ENCODE measurements around the gene FOXC2.

FOXC2 gene

DNA sequence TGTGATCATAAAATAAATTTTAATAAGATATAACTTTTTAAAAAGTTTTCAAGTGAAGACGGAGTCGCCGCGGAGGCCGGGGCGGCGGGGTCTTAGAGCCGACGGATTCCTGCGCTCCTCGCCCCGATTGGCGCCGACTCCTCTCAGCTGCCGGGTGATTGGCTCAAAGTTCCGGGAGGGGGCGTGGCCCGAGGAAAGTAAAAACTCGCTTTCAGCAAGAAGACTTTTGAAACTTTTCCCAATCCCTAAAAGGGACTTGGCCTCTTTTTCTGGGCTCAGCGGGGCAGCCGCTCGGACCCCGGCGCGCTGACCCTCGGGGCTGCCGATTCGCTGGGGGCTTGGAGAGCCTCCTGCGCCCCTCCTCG, at the start of gene FOXC2:
Gene FOXC2, plus strand, starts transcription at position 229 of the 365 bp plus-strand sequence. CDS start 507 bp downstream, outside the sequence.
- peak; percentile 94 for DNase-seq

DNA sequence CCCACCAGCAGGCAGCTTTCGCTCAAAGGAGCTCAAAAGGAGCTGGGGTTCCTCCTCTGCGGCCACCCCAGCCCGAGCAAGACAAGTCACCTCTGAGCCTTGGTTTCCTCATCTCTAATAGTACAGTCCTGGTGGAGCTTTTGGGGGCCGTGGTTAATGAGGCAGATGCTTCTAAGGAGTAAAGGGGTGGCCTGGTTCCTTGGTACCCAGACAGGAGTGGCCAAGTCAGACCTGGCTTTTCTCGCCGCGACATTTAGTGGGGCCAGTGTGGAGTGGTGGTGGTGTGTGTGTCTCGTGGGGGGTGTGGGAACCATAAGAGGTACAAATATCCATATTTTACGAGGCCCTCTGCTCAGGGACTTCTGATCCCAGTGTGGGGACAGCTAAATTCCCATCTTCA, 49.6 kb upstream of the FOXC2 start:
- no peak for DNase-seq

DNA sequence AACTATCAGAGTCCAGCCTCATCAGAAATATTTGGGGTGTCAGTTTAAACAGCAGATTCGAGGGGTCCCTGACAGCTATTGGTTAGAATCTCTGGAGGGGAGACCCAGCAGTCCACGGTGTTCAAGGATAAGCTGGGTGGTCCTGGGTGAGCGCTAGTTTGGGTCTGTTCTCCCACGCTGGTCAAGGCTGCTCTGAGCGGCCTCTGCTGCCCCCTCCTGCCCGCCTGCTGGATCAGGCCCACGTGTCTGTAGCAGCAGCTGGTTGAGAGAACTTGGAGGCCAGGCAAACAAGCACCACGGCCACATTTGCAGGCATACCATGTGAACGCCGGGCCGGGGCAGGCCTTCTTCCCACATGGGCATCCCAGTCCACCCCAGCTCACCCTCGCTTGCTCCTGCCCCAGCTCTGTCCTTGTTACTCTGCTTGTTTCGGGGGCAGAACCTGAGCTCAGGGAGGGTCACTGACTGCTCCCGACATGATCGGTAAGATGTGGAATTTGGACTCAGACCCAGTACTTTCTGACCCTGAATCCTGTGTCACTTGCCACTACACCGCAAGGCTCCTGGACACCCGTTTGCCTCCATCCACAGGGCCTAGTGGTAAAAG, 48.9 kb upstream of the FOXC2 start:
- DNase-seq, result peak; percentile 84

DNA sequence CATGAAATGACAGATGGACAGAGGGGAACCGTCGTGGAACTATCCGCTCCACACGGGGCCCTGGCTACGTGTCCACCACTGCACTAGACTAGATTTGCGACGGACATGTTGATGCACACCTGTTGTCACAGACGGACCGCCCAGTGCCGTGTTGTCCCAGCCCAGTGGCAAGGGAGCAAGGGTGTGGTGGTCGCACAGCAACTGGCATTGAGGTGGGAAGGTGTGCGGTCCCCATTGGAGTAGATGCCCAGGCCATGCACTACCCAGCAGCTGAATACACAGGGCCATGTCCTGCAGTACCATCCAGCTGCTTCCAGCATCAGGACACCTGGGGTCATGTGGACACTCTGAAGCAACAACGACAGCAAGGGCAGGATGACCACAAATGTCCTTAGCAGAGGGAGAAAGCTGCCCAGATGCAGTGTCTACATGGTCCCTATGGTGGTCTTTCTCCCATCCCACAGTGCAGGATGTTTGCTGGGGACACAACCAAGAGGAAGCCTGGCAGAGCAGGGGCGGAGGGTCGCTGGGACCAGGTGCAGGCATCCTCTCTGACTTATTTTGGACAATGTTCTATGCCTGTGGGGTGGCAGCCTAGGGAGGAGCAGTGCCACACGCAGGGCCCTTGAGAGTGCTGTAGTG, 47.5 kb upstream of the FOXC2 start:
- DNase-seq, result no peak

DNA sequence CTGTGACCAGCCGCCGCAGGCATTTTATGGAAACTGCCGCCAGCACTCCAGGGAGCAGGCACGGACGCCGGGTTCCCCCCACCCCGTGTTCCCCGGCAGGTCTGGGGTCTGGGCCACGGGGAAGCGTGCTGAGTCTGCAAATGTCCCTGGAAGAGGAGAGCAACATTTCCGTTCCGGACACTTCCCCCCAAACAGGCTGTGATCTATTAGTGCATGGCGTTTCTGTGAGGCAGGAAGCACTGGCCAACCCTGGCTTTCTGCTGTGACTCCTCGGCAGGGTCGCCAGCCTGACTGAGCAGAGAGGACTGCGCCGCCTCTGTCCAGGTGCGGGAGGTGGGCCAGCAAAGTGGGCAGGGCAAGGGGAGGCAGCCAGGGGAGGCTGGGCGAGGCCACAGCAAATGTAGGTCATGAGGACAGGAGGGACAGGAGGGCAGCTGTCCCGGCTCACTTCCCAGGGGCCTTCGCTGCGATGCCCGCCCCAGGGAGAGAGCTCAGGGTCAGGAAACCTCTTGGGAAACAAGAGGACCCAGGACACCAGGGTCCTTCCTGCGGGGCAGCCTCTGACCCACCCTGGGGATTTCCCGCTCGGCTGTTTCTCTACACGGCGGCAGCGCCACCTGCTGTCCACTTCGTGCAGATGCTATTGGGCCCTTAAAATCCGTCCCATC, 46.8 kb upstream of the FOXC2 start:
- no peak for DNase-seq

DNA sequence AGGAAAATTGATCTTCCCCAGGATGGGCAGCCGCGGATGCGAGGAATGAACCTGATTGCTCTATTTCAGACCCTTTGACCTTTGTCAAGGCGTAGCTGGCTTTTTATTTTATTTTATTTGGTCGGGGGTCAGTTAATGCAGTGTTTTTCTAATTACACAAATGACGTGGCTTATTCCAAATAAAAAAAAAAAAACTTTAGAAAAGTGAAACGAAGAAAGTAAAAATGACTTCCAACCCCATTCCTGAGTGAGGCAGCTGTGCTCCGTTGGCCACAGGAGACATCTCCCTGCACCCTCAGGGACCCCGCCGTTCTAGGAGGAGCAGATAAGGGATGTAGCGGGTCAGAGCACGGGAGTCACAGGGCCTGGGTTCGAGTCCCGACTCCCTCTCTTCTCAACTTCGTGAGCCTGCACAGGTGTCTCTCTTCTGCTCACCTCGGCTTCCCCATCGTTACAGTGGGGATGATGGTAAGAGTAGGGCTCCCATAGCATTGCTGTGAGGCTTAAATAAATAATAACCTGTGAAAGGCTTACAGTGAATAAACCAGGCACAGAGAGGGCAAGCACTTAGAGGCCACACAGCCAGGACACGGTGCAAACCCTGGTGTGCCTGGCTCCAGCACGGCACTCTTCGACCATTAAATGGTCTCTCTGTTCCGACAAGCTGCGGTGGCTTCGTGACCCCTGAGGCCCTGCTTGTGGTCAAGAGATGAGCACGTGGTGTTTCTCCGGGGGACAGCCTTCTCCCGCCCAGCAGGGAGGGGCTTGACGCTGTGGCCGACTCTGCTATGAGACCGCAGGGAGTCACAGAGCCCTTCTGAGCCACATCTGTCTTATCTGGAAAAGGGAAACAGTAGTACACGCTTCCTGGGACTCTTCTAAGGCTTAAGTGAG, 46.1 kb upstream of the FOXC2 start:
- DNase-seq, result no peak

DNA sequence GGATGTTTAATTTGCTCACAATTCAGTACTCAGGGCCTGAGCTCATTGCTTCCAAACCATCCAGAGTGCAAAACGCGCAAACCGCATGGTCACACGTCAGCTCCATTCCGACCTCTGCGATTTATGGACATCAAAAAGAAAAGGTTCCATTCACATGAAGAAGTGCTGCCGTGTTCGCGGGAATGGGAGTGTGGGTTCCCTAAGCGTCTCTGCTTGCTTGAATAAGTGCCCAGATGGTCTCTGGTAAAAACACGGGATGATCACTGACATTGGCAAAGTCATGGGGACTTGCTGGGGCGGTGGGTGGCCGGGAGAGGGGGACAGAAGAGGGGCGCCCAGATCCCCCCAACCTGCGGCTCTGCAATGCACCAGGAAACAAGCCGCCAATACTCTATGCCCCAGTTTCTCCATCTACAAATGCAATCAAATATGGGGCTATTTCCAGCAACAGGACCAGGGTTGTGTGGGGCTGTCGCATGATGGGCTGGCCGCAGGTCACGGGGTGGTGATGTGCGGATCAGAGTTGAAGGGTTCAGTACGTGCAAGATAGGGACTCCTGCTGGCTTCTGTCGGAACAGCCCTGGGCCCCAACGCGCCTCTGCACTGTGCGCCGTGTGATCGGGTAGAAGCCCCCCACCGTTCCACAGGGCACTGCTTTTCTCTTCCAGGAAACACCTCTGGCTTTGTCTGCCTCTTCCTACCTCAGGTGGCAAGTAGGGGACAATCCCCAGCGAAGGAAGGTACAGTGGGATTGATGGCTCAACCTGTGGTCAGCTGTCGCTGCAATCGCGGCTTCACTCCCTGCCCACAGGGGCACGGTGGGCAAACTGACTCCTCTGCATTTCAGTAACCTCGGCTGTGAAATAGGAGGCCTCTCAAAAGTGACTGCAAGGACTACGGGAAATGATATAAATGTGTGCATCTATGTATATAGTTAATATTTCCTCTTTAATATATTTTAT, 45.1 kb upstream of the FOXC2 start:
- no peak for DNase-seq

DNA sequence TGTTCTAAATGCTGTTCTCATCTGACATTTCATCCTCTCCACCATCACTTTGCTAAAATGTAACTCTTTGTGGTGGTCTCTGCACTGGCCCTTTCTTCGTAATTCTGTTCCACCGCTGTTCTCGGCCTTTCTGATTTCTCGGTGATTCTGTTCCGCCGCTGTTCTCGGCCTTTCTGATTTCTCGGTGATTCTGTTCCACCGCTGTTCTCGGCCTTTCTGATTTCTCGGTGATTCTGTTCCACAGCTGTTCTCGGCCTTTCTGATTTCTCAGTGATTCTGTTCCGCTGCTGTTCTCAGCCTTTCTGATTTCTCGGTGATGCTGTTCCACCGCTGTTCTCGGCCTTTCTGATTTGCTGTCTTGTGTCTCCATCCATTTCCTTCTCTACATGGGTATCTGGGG, 44.0 kb upstream of the FOXC2 start:
- DNase-seq, result no peak

DNA sequence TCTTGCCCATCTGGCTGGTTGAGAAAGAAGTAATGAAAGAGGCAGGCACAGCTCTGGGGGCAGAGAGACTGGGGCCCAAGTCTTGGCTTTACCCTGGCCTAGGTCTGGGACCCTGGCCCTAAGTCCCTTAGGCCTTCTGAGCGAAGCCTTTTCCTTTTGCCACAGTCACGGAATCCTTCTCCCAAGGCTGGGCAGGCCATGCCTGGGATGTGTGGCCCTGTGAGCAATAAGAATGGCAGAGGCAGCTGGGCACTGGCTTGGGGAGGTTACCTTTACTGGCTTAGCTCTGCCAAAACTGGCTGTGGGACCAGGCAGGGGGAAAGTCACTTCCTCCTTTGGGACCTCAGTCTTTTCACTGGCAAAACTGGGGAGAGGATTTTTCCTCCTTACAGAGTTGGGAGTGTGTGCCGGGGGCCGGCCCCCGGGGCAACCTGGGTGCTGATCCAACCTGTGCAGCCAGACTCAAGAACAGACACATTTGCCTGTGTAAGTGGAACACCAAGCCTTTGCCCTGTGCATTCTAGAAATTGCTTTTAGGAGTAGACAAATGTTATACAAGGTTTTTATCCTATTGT, 43.4 kb upstream of the FOXC2 start:
- no peak for DNase-seq

DNA sequence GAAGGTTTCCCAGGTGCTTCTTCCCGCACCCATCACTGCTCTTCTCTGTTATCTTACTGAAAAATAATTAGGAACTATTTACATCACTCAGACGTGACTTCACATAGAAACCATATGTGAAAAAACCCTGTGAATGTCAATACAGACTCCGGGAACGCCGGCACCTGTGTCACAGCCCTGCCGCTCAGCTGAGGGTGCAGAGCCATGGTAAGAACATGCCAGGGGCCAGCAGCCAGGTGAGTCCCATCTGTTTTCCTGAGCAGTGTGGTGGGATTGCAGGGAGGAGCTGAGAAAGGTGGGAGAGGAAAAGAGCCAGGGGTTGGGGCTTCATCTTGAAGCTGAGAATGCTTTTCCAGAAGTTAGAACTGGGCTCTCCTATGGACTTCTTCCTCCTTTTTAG, 42.6 kb upstream of the FOXC2 start:
- no peak for DNase-seq

DNA sequence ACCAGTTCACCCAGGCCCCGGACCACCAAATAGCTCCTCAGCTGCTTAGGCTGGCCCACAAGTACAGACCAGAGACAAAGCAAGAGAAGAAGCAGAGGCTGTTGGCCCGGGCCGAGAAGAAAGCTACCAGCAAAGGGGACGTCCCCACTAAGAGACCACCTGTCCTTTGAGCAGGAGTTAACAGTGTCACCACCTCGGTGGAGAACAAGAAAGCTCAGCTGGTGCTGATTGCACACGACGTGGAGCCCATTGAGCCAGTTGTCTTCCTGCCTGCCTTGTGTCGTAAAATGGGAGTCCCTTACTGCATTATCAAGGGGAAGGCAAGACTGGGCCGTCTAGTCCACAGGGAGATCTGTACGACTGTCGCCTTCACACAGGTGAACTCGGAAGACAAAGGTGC, 40.9 kb upstream of the FOXC2 start:
- DNase-seq, result no peak

DNA sequence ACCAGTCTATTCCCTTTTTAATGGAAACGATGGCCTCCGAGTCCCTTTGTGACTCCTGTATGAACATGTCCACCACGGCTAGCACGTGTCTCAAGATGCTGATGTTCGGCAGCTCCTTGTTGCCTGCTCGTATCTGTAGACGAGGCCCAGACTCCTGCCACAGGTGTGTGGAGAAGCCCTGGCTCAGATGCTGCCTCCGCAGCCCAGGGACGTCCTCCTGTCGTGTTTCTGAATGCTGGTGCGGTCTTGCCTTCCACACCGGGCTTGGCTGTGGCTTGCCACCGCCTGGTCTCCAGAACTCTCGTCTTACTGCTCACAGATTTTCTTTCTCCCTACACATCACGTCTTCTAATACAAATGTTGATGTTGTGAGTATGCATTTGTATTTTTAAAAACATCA, 39.3 kb upstream of the FOXC2 start:
- DNase-seq, result no peak

DNA sequence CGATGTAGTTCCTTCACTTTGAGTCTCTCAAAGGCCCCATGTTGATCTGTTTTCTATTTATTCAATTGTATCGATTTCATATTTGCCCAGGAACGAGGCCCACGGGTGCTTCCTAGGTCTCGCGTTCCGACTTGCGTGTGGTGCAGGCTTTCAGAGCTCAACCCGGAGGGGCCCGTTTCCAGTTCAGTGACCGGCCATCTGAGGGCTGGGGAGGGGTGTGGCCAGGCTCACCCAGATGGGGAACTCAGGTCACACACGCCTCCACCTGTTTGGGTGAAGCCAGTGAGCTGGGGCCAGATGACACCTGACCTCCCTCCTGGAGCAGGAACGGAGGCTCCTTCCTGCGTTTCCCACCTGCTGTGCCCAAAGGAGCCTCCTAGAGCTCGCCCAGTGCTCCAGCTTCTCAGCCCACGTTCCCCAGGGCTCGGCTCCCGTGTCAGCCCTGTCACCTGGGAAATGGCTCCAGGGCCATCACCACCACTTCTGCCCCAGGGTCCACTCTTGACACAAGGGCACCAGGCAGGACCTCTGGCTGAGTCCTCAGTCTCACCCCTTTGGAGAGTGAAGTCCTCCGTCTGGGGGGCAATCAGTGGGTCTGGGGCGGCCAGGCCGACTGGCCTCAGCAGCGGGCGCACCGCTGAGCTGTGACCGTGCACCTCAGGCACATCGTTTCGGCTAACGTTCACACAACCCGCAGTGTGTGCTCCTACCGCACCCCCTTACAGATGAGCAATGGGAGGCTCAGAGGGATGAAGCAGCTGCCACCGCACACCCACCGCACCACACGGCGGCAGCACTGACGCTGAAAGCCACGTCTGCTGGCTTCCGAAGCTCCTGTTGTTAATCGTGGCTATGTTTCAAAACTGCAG, 38.3 kb upstream of the FOXC2 start:
- no peak for DNase-seq

DNA sequence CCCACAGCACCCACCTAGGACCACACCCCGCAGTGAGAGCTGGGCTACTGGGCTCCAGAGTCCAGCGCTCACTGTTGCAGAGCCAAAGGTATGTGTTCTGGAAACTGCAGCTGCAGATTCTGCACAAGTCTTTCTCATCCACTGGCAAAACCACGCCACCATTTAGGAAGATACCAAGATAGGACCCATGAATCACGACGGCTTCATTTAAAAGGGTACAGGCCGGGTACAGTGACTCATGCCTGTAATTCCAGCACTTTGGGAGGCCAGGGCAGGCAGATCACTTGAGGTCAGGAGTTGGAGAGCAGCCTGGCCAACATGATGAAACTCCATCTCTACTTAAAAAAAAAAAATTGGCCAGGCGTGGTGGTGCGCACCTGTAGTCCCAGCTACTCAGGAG, 37.5 kb upstream of the FOXC2 start:
- DNase-seq, result no peak

DNA sequence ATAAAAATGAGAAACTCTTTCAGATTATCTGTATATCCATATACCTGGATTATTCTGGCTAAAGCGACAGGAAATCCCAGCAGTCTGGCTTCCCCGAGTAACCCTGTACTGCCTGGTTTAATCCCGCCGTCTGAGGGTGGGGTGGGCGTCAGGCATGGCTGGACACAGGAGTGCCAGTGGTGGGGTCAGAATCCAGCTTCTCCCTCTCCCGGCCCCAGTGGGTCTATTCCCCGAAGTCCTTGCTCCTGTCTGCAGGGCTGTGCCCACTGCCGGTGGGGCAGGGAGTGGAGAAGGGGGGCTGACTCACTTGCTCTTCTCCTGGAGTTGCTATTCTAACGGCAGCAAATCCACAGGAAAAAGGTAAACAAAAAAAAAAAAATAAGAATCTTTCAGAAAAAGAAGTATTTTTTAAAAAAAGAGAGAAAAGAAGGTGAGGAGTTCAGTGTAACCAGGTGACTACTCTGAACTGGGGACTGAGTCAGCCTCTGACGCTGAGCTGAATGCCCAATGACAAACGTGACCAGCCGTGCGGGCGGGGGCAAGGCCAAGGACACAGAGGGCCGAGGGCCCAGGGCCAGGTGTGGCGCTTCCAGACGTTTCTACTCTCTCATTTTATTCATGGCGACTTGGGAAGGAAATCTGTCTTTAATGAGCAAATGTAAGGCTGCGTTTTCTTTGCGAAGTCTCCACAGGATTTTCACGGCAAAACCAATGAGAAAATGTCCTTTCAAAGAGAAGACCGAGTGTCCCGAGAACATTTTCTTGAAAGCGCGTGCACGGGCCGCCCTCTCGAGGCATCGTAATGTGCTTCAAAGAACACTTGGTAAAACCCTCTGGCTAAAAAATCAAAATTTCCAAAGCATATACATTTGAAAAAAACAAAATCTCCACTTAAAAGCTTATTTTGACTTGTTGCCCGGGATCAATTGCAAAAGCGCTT, 36.1 kb upstream of the FOXC2 start:
- no peak for DNase-seq

DNA sequence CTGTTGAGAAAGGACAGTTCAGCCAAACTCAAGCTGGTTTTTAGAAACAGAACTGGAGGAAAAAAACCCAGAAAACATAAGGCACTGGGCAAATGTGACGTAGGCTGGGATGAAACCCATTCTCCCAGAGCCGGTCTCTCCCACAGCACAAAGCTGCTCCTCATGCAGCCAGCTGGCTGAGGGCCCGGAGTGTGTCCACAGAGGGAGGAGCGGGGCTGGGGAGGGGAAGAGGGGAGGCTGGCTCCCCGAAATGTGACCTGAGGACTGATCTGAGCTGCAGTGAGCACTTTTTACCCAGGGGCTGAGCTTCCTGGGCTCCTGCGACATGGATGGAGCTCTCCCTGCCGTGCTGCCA, 35.5 kb upstream of the FOXC2 start:
- DNase-seq, result peak; percentile 76

DNA sequence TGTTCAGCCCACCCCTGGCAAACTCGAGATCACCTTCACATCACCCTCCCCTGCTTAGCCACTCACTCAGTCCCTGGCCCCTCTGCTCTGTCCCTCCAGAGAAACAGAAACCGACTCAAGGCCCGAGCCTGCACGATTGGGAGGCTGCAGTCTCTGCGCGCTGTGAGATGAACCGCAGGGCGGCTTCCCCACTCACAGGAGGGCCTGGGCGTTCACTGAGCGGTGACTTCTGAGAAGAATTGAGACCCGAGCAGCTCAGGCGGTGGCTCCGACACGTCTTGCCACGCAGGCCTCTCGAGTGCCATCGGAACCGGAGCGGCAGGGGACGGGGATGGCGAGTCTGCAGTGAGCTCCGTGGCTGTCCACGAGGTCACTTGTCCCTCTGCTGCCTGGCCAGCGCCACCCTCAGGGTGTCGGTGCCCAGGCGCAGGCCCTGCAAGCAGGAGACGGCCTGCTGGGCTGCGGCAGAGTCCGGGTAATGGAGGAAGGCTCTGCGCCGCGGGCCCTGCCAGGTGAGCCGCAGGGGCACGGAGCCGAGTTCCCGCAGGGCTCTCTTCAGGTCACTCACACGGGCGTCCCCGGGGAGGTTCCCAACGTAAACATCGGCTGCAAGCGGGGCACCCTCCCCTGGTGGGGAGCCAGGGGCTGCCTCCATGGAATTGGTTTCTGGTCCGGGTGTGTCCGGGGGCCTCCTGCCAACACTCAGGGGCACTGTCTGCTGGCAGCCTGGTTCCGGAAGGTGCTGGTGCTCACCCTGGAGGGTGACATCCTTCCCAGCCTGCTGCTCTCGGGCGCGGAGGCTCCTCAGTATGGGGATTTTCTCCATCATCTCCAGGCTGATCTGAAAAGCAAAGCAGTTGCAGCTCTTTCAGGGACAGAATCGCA, 34.7 kb upstream of the FOXC2 start:
- no peak for DNase-seq

DNA sequence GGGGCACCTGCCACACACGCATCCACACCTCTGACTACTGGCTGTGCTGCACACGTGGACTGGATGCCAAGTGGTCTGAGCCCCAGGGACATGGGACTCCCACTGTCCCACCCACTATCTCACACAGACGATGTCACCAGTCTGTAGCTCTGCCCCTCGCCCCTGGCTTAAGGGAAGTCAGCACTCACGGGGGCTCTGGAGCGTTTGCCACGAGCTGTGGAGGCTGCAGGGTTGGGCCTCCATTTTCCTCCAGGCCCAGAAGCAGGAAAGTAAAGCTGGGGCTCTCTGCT, 34.2 kb upstream of the FOXC2 start:
- no peak for DNase-seq

DNA sequence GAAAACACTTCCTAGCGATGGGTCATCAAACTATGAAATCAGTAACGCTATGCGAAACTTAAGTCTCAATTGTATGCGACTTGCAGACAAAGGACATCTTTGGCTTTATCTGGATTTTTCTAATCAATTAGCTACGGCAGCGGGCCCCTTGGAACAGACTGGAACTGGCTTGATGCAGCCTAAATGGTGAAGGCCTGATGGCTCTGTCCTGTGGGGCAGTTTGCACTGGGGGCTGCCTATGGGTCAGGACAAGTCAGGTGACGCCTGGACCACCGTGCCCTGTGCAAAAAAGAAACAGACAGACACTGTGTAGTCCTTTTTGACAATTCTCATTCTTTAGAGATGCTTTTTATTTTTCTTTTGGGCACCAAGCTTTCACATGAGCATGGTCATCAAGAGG, 33.6 kb upstream of the FOXC2 start:
- DNase-seq, result no peak

All from right forelimb (tissue), 1 donor.